Colon (tissue), 2 donors: Measurements from ENCODE around the gene KMT2C.
"Not testable (repeated sequence)": the region's sequence is repeated elsewhere in the genome, so short reads cannot be mapped to it uniquely, and the experiment has no call there.

Source experiments
- FAIRE-seq: peaks from 2 replicates; lab custom pipeline; 2012; peaks lifted over from hg19 to GRCh38; lab: Jason Lieb, UNC
- donor health status: control.
- donor health status: control.

The KMT2C gene

GRCh38 chr7:152441810-152442209, 6.0 kb upstream of the KMT2C start:
- FAIRE-seq: not testable (repeated sequence)

DNA sequence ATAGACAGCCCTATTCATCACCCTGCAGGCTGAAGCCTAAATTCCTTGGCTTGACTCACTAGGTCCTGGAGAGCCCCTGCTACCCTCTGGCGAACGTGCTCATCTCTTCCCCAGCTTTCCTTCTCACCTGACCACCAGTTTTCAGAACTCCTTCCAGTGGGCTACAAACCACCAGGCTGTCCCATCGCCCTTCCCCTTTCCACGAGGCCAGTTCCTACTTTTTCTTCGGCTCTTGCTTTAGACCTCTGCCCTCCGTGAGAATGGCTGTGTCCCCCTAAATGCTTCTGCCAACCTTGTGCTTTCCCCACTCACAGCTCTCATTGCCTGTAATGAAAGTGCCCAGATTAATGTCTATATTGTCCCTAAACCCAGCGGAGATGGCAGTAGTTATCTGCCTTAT, 5.4 kb upstream of the KMT2C start:
- FAIRE-seq: not testable (repeated sequence)

GRCh38 chr7:152438017-152438416, 2.2 kb upstream of the KMT2C start:
- FAIRE-seq: not testable (repeated sequence)

DNA sequence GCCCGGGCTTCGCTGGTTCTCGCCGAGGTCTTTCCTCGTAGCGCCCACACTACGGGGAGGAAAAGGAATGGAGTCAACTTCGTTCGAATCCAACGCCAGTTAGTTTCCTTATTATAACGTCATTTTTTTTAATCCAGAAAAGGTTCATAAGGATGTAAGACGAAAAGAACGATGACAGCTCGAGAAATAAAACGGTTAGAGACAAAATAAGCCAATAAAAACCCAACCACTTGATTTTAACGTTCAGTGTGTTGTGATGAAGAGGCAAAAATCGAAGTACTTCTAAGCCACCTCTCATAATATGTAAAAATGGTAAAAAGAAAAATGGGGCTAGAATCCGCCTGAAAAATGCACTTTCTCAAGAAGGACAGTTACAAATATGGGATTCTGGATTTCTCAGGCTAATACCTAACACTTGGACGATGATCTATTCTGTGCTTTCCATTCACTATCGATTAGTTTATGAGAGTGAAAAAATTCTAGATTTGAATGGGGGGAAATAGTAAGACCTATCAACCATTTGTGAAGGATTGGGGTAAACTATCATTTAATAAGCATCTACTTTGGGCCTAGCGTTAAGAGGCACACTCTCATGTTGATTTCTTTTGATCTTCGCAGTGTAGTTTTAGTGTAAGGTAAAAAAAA, 1.2 kb upstream of the KMT2C start:
- FAIRE-seq: not testable (repeated sequence)

GRCh38 chr7:152436111-152436930, 518 bp upstream of the KMT2C start:
- no peak for FAIRE-seq

GRCh38 chr7:152434511-152435383, 1.1 kb downstream of the KMT2C start:
- FAIRE-seq: not testable (repeated sequence)

GRCh38 chr7:152433721-152434490, 1.9 kb downstream of the KMT2C start:
- not testable (repeated sequence) for FAIRE-seq

- not testable (repeated sequence) for FAIRE-seq
Observed at GRCh38 chr7:152432735-152433134, 3.1 kb downstream of the KMT2C start.

- peak; percentile 64 for FAIRE-seq
Observed at GRCh38 chr7:152430854-152431253, 4.9 kb downstream of the KMT2C start.

DNA sequence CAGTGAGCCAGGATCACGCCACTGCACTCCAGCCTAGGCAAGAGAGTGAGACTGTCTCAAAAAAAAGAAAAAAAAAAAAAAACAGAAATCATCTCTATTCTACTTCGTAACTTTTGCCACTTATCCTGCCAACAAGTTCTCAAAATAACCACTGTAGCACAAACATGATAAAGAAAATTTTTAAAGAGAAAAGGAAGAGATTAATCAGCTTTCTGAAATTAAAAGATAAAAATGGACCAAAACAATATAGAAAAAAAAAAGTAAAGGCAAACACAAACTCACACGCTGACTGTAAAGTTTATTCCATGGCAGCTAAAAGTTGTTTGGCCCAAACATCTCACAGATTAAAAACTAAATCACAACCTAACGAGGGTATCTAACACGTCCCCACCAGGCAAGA, 5.7 kb downstream of the KMT2C start:
- not testable (repeated sequence) for FAIRE-seq

GRCh38 chr7:152424348-152425108, 11.3 kb downstream of the KMT2C start:
- no peak for FAIRE-seq

DNA sequence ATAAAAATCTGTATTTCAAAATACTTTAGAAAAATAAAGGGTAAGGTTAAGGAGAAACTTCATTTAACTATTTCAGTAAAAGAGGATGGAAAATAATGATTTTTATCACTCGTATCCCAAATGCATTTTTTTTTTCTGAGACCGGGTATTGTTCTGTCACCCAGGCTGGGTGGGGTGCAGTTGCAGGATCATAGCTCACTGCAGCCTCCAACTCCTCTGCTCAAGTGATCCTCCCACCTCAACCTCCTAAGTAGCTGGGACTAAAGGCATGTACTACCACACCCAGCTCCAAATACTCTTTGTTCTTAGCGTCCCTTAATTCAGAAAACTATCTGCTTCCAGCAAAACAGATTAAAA, 11.8 kb downstream of the KMT2C start:
- FAIRE-seq: no peak

DNA sequence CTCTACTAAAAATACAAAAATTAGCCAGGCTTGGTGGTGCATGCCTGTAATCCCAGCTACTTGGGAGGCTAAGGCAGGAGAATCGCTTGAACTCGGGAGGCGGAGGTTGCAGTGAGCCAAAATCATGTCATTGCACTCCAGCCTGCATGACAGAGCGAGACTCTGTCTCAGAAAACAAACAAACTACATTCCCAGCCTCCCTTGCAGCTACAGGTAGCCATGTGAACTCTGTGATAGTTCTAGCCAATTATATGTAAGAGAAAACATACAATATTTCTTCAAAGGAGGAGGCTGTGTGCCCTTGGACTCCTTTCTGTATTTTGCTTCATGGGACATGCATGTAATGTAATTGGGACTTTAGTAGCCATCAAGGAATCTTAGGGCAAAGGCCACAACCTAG, 12.6 kb downstream of the KMT2C start:
- not testable (repeated sequence) for FAIRE-seq

GRCh38 chr7:152420950-152421349, 14.9 kb downstream of the KMT2C start:
- FAIRE-seq: not testable (repeated sequence)

- no peak for FAIRE-seq
Observed at GRCh38 chr7:152419473-152420429, 16.1 kb downstream of the KMT2C start.

DNA sequence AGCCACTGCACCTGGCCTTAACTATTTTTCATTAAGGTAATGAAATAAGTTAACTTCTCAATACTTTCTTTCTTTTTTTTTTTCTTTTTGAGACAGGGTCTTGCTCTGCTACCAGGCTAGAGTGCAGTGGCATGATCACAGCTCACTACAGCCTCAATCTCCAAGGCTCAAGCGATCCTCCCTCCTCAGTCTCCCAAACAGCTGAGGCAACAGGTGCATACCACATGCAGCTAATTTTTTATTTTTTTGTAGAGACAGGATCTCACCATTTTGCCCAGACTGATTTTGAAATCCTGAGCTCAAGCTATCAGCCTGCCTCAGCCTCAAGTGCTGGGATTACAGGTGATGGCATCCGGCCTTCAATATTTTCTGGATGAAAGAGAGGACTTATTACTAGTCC, 21.0 kb downstream of the KMT2C start:
- no peak for FAIRE-seq

GRCh38 chr7:152411389-152411788, 24.4 kb downstream of the KMT2C start:
- FAIRE-seq: no peak

GRCh38 chr7:152406491-152406890, 29.3 kb downstream of the KMT2C start:
- no peak for FAIRE-seq

DNA sequence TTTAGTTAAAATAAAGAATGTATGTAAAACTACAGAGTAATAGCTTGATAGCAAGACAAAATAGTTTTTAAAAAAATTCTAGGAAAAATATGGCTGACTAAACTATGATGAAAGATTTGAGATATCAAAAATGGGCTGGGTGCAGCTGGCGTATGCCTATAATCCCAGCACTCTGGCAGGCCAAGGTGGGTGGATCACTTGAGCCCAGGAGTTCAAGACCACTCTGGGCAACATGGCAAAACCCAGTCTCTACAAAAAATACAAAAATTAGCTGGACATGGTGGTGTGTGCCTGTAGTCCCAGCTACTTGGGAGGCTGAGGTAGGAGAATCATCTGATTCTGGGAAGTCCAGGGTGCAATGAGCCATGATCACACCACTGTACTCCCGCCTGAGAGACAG, 29.8 kb downstream of the KMT2C start:
- FAIRE-seq: not testable (repeated sequence)

DNA sequence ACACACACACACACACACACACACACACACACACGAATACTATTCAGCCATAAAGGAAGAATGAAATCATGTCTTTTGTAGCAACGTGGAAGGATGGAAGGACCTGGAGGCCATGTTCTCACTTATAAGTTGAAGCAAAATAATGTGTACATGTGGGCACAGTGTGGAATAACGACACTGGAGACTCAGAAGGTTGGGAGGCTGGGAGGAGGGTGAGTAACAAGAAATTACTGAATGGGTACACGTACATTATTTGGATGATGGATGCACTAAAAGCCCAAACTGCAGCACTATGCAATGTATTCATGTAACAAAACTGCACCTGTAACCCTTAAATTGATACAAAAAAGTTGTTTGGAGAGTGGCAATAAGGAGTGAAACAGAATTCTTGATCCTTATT, 32.1 kb downstream of the KMT2C start:
- no peak for FAIRE-seq
